Activated naive CD4-positive, alpha-beta T cell treated with anti-CD3 and anti-CD28 coated beads, Interleukin-2, amount 10 ng/mL, durations not matched to agents 7 days and 5 days (primary cell): Measurements from ENCODE around the gene NKX2-2.
A peak's percentile ranks its signal among the peaks of the same experiment; 100 is the strongest.

ENCODE experiments used
- CTCF ChIA-PET: fragments of 350-600 bp; sonication (Branson Sonifier 250); formaldehyde crosslinking; loops from one replicate; lab custom pipeline; 2021; ENCODE audit warnings: antibody characterized with exemption; lab: Charles Lee
- DNase-seq: peaks from one replicate; pipeline ENCODE4 v3.0.0-alpha.2; 2020
- H3K27ac Mint-ChIP-seq: one replicate; pipeline ENCODE4 v1.8.0; 2021; ENCODE audit warnings: mild to moderate bottlenecking, moderate library complexity, mixed read lengths
- H3K27me3 Mint-ChIP-seq: one replicate; pipeline ENCODE4 v1.8.0; 2021; ENCODE audit warnings: mild to moderate bottlenecking, mixed read lengths
- H3K36me3 Mint-ChIP-seq: one replicate; pipeline ENCODE4 v1.8.0; 2021; ENCODE audit warnings: mixed read lengths
- H3K4me1 Mint-ChIP-seq: one replicate; pipeline ENCODE4 v1.8.0; 2021; ENCODE audit warnings: mixed read lengths
- H3K4me3 Mint-ChIP-seq: one replicate; pipeline ENCODE4 v1.8.0; 2021; ENCODE audit warnings: mild to moderate bottlenecking, moderate library complexity, mixed read lengths
- H3K9me3 Mint-ChIP-seq: one replicate; pipeline ENCODE4 v1.8.0; 2021; ENCODE audit warnings: mixed read lengths

Gene NKX2-2

DNA sequence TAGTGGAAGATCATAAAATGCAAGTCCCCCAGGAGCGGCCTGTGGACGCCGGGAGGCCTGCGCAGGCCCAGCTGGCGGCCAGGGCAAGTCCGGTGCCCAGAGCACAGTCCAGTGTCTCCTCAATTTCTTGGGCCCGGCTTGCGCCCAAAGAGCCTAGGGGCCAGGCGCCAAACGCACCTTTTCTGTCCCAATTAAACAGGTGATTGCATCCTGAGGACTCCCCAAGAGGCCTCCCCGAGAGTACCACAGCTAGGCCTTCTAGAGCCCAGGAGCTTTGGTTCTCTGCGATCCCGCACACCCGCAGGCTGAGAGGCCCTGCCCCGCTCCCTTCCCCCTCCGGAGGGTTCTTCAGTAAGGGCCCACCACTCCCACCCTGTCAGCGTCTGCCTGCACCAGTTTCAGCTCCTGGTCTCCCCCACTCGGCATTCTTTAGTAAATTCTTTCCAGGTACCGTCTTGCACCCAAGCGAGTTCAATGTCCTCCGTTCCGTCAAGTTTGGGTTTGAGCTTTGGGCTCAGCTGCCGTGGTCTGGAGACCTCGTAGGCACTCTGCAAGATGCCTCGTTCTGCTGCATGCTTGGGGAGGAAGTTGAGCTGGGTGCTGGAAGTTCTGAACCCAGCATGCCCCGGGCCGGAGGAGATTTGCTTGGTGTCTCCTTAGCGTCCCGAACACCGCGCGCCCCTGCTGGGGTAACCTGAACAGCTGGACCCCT is 3.9 kb upstream of the NKX2-2 start:
- H3K9me3 Mint-ChIP-seq, result peaks cover 1% of the 10 kb centered on the region
- DNase-seq, result no peak
- peak overlapping the region; percentile 60 for H3K27ac Mint-ChIP-seq
- H3K4me3 Mint-ChIP-seq, result no peak overlapping the region
- CTCF ChIA-PET, result interaction anchor here (0.6 to 1.6 kb wide), 5 partner anchors 8 to 54 kb away, joined by 3 to 6 read pairs (median 3); no protein-coding TSS in a partner anchor
- peaks cover 7% of the 10 kb centered on the region for H3K36me3 Mint-ChIP-seq
- peaks cover 23% of the 10 kb centered on the region for H3K4me1 Mint-ChIP-seq
- peaks cover 96% of the 10 kb centered on the region for H3K27me3 Mint-ChIP-seq

DNA sequence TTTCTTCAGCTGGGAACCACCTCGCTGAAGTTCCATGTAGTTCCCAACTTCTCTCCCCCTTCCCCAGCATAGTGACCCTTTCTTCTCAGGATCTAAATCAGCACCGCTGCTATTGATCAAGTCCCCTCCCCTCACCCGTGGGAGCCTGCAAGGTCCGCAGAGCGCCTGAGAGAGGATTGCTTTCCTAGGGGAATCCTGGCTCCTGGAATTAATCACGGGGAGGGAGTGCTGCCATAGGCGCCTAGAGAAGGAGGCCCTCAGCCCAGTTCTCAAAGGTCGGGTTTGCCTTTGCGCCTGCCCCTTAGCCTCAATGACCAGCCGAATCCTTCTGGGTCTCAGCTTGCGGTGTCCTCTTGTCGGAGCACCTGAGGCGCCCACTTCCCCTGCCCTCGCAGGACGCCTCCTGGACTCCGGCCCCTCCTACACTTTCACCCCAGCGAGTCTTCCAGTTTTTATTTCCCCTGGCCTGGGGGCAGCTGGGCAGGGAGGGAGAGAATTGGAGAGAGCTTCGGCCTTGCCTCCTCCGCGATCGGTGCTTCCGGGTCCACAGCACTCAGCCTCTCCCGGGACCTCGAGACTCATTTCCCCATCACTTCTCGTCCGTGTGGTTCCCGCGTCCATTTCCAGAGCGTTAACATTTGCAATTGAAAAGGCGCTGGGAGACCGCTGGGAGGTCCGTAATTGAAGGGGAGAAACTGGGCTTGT is 3.1 kb upstream of the NKX2-2 start:
- Mint-ChIP-seq H3K27ac (peak overlapping the region; percentile 60), H3K9me3 (peaks cover 1% of the 10 kb centered on the region), H3K4me1 (peaks cover 28% of the 10 kb centered on the region), H3K36me3 (peaks cover 7% of the 10 kb centered on the region), H3K4me3 (no peak overlapping the region), H3K27me3 (peaks cover 100% of the 10 kb centered on the region)
- CTCF ChIA-PET, result interaction anchor here (1.2 to 1.6 kb wide), 2 partner anchors 12 to 53 kb away, joined by 3 to 6 read pairs; no protein-coding TSS in a partner anchor
- no peak for DNase-seq

DNA sequence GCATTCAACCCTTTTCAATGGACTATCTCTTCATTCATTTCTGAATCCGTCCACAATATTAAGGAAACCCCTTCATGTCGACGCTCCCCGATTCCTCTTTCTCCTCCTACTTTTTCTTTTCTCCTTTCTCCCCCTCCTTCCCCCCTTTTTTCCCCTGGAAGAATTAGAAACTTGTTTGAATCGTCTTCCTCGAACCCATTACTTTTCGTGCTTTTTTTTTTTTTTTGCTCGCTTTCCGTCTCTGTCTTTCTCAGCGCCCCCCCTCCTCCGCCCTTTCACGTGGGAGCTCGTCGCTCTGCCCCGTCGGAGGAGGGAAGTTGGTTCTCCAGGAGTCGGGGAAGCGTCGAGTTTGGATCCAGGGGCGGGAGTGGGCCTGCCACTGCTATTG is 2.3 kb upstream of the NKX2-2 start:
- Mint-ChIP-seq H3K4me3 (no peak overlapping the region), H3K27ac (peak overlapping the region; percentile 64), H3K9me3 (peaks cover 1% of the 10 kb centered on the region), H3K36me3 (peaks cover 7% of the 10 kb centered on the region), H3K27me3 (peaks cover 100% of the 10 kb centered on the region), H3K4me1 (peaks cover 34% of the 10 kb centered on the region)
- DNase-seq, result no peak
- CTCF ChIA-PET, result interaction anchor here (0.6 kb wide), 1 partner anchor 9 kb away, joined by 4 read pairs; no protein-coding TSS in a partner anchor

DNA sequence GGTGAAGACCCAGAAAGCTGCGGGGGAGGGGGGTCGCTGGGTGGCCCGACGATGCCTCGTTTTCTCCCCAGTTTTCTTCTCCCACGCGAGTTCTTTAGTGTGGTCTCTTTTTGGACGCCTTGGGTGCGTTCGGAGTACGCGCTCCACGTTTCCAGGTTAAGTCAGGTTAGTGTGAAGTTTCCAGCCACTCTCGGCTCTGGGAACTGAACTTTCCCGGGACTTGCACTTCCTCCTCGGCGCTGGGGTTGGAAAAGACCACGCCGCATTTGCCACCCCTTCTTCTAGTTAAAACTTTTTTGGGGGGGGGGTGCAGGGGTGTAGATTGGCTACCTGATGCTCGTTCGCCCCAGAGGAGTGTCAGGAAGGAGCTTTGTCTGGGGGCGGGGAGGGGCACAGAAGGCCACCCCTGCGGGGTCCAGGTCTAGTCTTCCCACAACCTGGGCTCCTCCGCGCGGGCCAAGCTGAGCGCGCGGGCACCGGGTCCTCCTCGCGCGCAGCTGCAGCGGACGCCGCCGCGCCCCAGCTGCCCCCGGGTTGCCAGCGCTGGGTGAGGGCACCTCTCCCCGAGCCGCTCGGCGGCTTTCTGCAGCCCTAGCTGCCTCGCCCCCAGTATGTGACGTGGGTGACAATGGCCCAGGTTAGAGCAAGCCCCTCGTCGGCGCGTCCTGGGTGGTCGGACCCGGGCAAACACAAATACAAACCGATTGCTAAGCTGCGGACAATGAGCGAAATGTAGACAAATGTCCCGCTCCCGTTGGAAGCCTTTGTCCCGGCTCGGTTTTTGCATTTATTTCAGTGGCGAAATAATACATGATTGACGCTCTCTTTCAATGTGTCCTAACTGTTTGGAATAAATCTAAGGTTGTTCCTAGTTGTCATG is 1.7 kb upstream of the NKX2-2 start:
- H3K27me3 Mint-ChIP-seq, result peaks cover 100% of the 10 kb centered on the region
- H3K27ac Mint-ChIP-seq, result peak overlapping the region; percentile 64
- peaks cover 33% of the 10 kb centered on the region for H3K4me1 Mint-ChIP-seq
- CTCF ChIA-PET, result interaction anchor here (0.6 kb wide), 1 partner anchor 8 kb away, joined by 4 read pairs; no protein-coding TSS in a partner anchor
- no peak overlapping the region for H3K4me3 Mint-ChIP-seq
- peaks cover 1% of the 10 kb centered on the region for H3K9me3 Mint-ChIP-seq
- DNase-seq, result no peak
- peaks cover 7% of the 10 kb centered on the region for H3K36me3 Mint-ChIP-seq

DNA sequence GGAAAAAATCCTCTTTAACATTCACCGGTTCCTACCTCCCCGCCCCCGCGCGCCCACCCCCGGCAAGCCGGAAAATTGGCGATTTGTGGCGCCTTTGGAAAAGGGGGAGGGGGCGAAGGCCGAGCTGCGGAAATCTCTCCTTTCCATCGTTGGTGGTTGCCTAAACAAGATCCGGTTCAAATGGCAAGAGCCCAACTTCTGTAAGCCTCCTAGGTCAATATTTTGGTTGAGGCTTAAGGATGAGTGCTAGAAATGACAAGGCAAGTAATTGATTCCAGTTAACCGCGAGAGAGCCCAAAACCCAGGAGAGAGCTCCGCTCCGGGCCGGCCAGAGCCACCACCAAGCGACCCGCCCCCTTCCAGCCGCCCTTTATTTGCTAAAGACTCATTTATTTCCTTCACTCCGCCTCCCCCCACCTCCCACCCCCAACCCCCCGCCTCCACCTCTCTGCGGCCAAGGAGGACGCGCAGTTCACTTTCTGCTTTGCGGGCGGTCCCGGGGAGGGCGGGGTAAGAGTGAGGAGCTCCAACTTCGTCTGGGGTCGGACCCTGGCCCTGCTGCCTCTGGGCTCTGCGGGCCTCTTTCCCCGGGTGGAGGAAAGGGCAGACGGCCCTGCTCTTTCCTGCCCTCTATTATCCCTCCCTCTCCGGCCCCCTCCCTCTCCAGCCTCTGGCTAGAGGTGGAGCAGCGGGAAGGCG is 838 bp upstream of the NKX2-2 start:
- Mint-ChIP-seq H3K27me3 (peaks cover 100% of the 10 kb centered on the region), H3K9me3 (peaks cover 1% of the 10 kb centered on the region), H3K36me3 (peaks cover 8% of the 10 kb centered on the region), H3K27ac (no peak overlapping the region), H3K4me3 (no peak overlapping the region), H3K4me1 (peaks cover 40% of the 10 kb centered on the region)
- CTCF ChIA-PET, result no interaction called here
- no peak for DNase-seq

DNA sequence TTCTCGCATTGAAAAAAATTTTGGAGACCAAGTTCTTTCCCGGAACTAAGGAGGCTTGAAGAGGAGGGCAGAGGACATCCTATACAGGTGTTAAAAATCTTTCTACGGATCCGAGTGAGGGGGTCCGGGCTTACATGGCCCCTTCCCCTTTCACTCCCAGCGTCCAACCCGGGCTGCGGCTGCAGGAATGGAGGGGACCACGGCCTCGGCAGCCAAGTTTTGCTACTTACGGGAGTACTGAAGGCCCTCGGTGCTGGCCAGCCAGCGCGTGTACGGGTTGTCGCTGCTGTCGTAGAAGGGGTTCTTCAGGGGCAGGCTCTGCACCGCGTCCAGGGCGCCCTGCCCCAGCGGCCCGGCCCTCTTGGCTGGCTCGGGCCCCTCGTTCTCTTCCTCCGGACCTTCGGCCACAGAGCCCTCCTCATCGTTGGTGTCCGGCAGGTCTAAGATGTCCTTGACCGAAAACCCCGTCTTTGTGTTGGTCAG is 642 bp downstream of the NKX2-2 start:
- Mint-ChIP-seq H3K4me3 (no peak overlapping the region), H3K9me3 (peaks cover 1% of the 10 kb centered on the region), H3K27ac (no peak overlapping the region), H3K27me3 (peaks cover 100% of the 10 kb centered on the region), H3K36me3 (peaks cover 11% of the 10 kb centered on the region), H3K4me1 (peaks cover 47% of the 10 kb centered on the region)
- no peak for DNase-seq
- CTCF ChIA-PET, result no interaction called here

DNA sequence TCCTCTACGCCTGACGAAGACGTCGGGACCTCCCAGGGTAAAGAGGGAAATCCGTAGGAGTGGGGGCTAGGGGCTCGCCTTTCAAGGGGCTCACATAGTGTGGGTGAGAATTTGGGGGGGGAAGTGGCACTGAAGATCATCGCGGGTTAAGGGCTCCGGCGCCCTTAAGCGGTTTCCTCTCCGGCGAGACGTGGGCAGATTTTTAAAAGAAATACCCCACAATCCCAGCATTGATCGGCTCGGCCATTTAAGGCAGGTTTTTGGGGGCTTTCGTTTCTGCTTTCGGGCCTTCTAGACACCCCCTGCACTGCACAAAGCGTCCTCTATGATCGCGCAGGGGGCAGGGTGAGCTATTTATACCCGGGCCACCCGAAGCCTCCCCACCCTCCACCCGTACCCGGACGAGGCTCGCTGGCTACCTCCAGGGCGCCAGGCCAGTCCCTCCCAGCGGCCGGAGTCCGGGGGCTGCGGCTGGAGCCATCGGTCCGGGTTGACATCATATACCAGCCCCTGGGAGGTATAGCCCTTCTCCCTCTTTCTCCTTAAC is 1.2 kb downstream of the NKX2-2 start:
- peaks cover 1% of the 10 kb centered on the region for H3K9me3 Mint-ChIP-seq
- peaks cover 100% of the 10 kb centered on the region for H3K27me3 Mint-ChIP-seq
- H3K4me1 Mint-ChIP-seq, result peaks cover 51% of the 10 kb centered on the region
- CTCF ChIA-PET, result no interaction called here
- H3K4me3 Mint-ChIP-seq, result peak overlapping the region; percentile 23
- DNase-seq, result no peak
- H3K27ac Mint-ChIP-seq, result peak overlapping the region; percentile 60
- peaks cover 10% of the 10 kb centered on the region for H3K36me3 Mint-ChIP-seq

DNA sequence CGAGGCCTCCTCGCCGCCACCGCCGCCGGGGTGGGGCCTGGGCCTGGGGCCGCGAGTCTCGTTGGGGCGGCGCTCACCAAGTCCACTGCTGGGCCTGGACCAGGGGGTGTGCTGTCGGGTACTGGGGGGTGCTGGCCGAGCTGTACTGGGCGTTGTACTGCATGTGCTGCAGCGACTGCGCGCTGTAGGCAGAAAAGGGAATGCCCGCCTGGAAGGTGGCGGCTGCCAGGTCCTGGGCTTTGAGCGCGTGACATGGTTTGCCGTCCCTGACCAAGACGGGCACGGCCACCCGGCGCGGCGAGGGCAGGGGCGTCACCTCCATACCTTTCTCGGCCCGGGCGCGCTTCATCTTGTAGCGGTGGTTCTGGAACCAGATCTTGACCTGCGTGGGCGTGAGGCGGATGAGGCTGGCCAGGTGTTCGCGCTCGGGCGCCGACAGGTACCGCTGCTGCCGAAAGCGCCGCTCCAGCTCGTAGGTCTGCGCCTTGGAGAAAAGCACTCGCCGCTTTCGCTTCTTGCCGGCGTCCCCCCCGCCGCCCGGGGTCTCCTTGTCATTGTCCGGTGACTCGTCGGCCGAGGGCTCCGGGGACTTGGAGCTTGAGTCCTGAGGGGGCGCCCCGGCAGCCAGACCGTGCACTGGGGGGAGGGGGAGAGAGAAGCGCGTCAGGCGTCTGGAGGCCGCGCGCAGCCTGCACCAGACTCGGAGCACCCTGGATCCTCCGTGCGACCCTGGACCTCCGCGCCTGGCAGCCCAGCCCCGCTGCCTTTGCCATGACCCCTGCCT is 1.8 kb downstream of the NKX2-2 start:
- H3K4me1 Mint-ChIP-seq, result peaks cover 49% of the 10 kb centered on the region
- peaks cover 100% of the 10 kb centered on the region for H3K27me3 Mint-ChIP-seq
- H3K9me3 Mint-ChIP-seq, result peaks cover 1% of the 10 kb centered on the region
- peak overlapping the region; percentile 77 for H3K27ac Mint-ChIP-seq
- CTCF ChIA-PET, result no interaction called here
- H3K4me3 Mint-ChIP-seq, result peak overlapping the region; percentile 41
- peaks cover 10% of the 10 kb centered on the region for H3K36me3 Mint-ChIP-seq
- peak; percentile 26 for DNase-seq

DNA sequence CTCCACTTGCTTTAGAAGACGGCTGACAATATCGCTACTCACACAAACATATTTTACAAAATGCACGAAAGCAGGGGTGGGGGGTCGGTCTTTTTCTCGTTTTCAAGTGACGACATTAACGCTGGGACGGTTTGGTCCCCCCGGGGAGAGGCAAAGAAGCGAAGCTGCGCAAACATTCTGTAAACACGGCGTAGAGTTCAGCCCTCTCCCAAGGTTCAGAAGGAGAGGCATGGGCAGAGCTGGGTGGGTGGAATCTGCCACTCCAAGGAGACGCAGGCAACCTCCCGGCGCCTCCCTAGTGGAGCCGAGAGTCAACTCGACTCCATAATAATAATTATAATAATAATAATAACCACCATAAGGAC is 2.4 kb downstream of the NKX2-2 start:
- Mint-ChIP-seq H3K27me3 (peaks cover 100% of the 10 kb centered on the region), H3K4me3 (peak overlapping the region; percentile 38), H3K27ac (no peak overlapping the region), H3K9me3 (peaks cover 1% of the 10 kb centered on the region), H3K4me1 (peaks cover 50% of the 10 kb centered on the region), H3K36me3 (peaks cover 10% of the 10 kb centered on the region)
- CTCF ChIA-PET, result no interaction called here
- DNase-seq, result no peak

DNA sequence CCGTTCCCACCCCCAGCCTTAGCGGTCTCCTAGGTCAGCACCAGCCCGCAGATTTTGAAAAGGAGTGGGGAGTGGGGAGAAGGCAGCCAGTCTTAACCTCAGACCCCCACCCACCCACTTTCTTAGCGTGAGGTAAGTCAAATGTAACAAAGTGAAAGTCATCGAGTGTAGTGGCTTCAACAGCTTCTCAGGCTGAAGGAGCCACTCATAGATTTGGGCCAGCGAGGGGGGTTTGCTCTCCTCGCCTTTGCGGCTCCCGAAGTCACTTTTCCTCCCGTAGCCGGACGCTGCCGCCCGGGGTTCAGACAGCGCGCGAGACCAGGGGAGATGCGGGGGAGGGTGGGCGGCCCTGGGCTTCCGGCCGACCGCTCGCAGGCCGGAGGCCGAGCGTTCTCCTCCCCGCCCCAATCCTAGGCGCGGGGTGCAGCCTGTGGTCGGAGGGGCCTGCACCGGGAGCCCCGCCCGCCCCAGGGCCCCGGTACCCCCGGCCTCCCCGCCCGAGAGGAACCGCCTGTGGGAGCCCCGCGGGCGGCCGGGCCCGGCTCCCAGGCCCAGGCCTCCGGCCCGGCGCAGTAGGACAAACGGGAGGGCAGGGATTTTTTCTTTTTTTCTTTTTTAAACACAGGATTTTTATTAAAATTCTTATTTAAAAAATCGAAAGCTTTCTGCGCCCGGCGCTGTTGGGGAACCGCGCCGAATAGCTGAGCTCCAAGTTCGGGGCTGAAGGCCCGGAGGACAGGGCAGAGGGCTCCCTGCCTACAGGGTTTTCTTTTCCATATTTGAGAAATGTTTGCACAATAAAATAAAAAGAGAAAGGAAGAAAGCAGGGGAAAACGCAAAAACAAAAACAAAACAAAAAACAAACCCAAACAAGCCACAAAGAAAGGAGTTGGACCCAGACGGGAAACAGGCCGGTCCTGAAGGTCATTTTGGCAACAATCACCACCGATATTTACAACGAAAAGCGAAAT is 3.2 kb downstream of the NKX2-2 start:
- peak overlapping the region; percentile 72 for H3K4me3 Mint-ChIP-seq
- H3K27me3 Mint-ChIP-seq, result peaks cover 100% of the 10 kb centered on the region
- H3K27ac Mint-ChIP-seq, result peak overlapping the region; percentile 79
- H3K9me3 Mint-ChIP-seq, result no peaks in the 10 kb centered on the region
- CTCF ChIA-PET, result interaction anchor here (1.0 to 11.2 kb wide), 2 partner anchors 192 to 272 kb away, joined by 3 to 212 read pairs; no protein-coding TSS in a partner anchor
- H3K36me3 Mint-ChIP-seq, result peaks cover 6% of the 10 kb centered on the region
- peaks cover 48% of the 10 kb centered on the region for H3K4me1 Mint-ChIP-seq
- no peak for DNase-seq

DNA sequence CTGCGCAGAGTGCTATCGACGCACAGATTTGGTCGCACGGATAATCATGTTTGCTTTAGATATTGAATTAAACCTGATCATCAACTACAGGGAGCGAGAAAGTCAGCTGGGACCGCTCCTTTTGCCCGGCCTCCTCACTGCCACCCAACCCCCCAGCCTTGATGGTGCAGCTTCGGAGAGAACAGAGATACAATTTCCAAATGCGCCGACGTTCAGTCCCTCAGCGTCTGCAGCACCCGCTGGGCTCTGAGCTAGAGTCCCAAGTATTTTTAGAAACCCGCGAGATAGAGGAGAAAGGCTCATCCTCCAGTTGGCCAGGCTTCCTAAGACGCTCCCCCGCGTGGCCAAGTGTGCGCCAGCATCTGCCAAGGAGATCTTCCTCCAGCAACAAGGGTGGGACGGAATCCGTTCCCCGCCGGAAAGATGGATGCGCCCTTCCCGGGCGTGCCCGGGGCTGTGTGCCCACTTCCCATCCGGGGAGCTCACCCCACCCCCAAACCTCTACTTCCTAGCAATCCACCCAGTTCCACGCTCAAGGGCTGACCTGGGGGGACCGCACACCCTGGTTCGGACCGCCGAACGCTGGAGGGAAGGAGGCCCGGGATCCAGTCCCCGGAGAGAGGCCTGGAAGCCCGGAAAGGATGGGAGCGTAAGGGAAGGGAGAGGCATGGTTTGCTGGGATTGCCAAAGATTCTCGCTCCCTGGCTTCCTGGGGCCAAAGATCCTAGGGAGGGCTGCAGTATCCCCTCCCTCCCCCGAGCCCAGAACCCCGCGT is 4.1 kb downstream of the NKX2-2 start:
- peaks cover 51% of the 10 kb centered on the region for H3K4me1 Mint-ChIP-seq
- CTCF ChIA-PET, result interaction anchor here (0.6 to 11.2 kb wide), 4 partner anchors 8 to 272 kb away, joined by 3 to 212 read pairs (median 4); no protein-coding TSS in a partner anchor
- H3K27ac Mint-ChIP-seq, result peak overlapping the region; percentile 79
- H3K36me3 Mint-ChIP-seq, result peaks cover 6% of the 10 kb centered on the region
- DNase-seq, result no peak
- H3K4me3 Mint-ChIP-seq, result peak overlapping the region; percentile 72
- no peaks in the 10 kb centered on the region for H3K9me3 Mint-ChIP-seq
- peaks cover 99% of the 10 kb centered on the region for H3K27me3 Mint-ChIP-seq
